Activated CD4-positive, CD25-positive, alpha-beta regulatory T cell (primary cell): ENCODE measurements around the gene CBFA2T2.
"Not testable (repeated sequence)": the region's sequence is repeated elsewhere in the genome, so short reads cannot be mapped to it uniquely, and the experiment has no call there.

ENCODE experiments used
- DNase-seq, 4 experiments: peaks; one replicate each; lab custom pipeline; 2025; lab: John Stamatoyannopoulos, UW

Gene CBFA2T2

GRCh38 chr20:33490023-33490933 is at the start of gene CBFA2T2:
Gene CBFA2T2, plus strand, starts transcription at chr20:33490096. Its CDS starts 172 bp downstream, at chr20:33490268.
- peak in 3 of 4 experiments; percentile 33 to 56 (median 52) for DNase-seq

- DNase-seq, result not testable (repeated sequence)
Measured at GRCh38 chr20:33440562-33440961, 49.3 kb upstream of the CBFA2T2 start.

- no peak for DNase-seq
Measured at GRCh38 chr20:33441142-33441955, 48.5 kb upstream of the CBFA2T2 start.

GRCh38 chr20:33442136-33443005 is 47.5 kb upstream of the CBFA2T2 start:
- no peak for DNase-seq

GRCh38 chr20:33443006-33443511 is 46.8 kb upstream of the CBFA2T2 start:
- peak in 2 of 4 experiments; percentile 6 to 38 for DNase-seq

- peak; percentile 72 to 77 (median 75) for DNase-seq
Measured at GRCh38 chr20:33443512-33444239, 46.2 kb upstream of the CBFA2T2 start, which contains the start of gene SNTA1. Gene SNTA1, minus strand, starts transcription at chr20:33443763. Its CDS starts 143 bp downstream, at chr20:33443620.

GRCh38 chr20:33444797-33445560 is 44.9 kb upstream of the CBFA2T2 start:
- DNase-seq, result peak in 1 of 4 experiments; percentile 3

GRCh38 chr20:33445881-33446625 is 43.8 kb upstream of the CBFA2T2 start:
- DNase-seq, result no peak

- DNase-seq, result no peak
Measured at GRCh38 chr20:33450867-33451266, 39.0 kb upstream of the CBFA2T2 start.

- peak; percentile 39 to 83 (median 72) for DNase-seq
Measured at GRCh38 chr20:33456916-33457642, 32.8 kb upstream of the CBFA2T2 start.

GRCh38 chr20:33459599-33459998 is 30.3 kb upstream of the CBFA2T2 start:
- DNase-seq, result no peak

GRCh38 chr20:33460711-33461110 is 29.2 kb upstream of the CBFA2T2 start:
- no peak for DNase-seq

GRCh38 chr20:33463332-33464101 is 26.4 kb upstream of the CBFA2T2 start:
- no peak for DNase-seq

GRCh38 chr20:33464759-33465158 is 25.1 kb upstream of the CBFA2T2 start:
- DNase-seq, result not testable (repeated sequence)

- DNase-seq, result no peak
Measured at GRCh38 chr20:33465481-33466302, 24.2 kb upstream of the CBFA2T2 start.

GRCh38 chr20:33466303-33466646 is 23.6 kb upstream of the CBFA2T2 start:
- no peak for DNase-seq

- DNase-seq, result no peak
Measured at GRCh38 chr20:33470457-33470856, 19.4 kb upstream of the CBFA2T2 start.
